Thyroid gland (tissue), 4 donors: ENCODE results near the gene SULT2B1.

ENCODE experiments used
- CTCF ChIP-seq, 6 experiments: fragments of 200-600 bp in 3 of 6; fragments of 450-650 bp in 3 of 6; sonication (generic) in 3 of 6; IDR thresholded peaks; one replicate each; pipeline ENCODE4 v1.5.1; 2016 to 2019; ENCODE audit warnings: antibody characterized with exemption in 6 of 6, mild to moderate bottlenecking in 2 of 6, inconsistent platforms in 1 of 6, moderate library complexity in 1 of 6
- POLR2A ChIP-seq, 2 donors: fragments of 450-650 bp; IDR thresholded peaks; one replicate each; pipeline ENCODE4 v1.6.1; 2017; ENCODE audit warnings: antibody characterized with exemption in 2 of 2, mild to moderate bottlenecking in 2 of 2, moderate library complexity in 1 of 2

GRCh38 chr19:48560095-48560530, 8.1 kb downstream of the SULT2B1 start:
- TF ChIP-seq CTCF (IDR thresholded peaks at IDR 0.05) (no peak), POLR2A (IDR thresholded peaks at IDR 0.05) (no peak)
